ENCODE measurements around the gene HAUS5. TPM values are rescaled to one million over a fixed set of nuclear protein-coding genes. Genes with fewer than 3 reads are reported as not detected.

HAUS5 gene
- total RNA-seq (10 to 100 TPM; 25.5 to 33.9 TPM), polyA plus RNA-seq (ENCODE audit: insufficient read depth, low read depth, low replicate concordance) (24.4 TPM)
- long read RNA-seq, donor 1, full-length matches to known transcripts: 4 of 4 reads
- long read RNA-seq, donor 1, partial matches to known transcripts: 0 of 4 reads
- long read RNA-seq, donor 1, other reads (novel, unspliced or antisense): 0 of 4 reads
- long read RNA-seq, donor 2, full-length matches to known transcripts: 5 of 5 reads
- long read RNA-seq, donor 2, partial matches to known transcripts: 0 of 5 reads
- long read RNA-seq, donor 2, other reads (novel, unspliced or antisense): 0 of 5 reads

- intact Hi-C loops (cut with DNase I; ENCODE audit: low total_unique reads): no loop called here
- Histone ChIP-seq H3K9me3 (no peaks in the 10 kb centered on the region), H3K4me3 (peak within 1 kb of the TSS; percentile 59 to 90), H3K27ac (peak within 1 kb of the TSS in 1 of 2 donors; percentile 9), H3K36me3 (ENCODE audit: low read depth, missing control alignments) (no peaks in the 10 kb centered on the region), H3K27me3 (no peaks in the 10 kb centered on the region), H3K4me1 (peaks cover 6% of the 10 kb centered on the region)
- 0% methylated on average over 12 to 46 of the region's 47 CpGs for WGBS, 2 donors
- peak in 1 of 3 experiments; percentile 46 for TF ChIP-seq CTCF (IDR thresholded peaks at IDR 0.05)
- TF ChIP-seq POLR2A (IDR thresholded peaks at IDR 0.05): no peak
- DNase-seq: peak; percentile 97
These were observed at the start of gene HAUS5 for GRCh38 chr19:35612559-35613321. HAUS5 (plus strand) TSS chr19:35612735; CDS start chr19:35612795, 60 bp downstream.

- Histone ChIP-seq H3K9me3 (no peaks in the 10 kb centered on the region), H3K36me3 (ENCODE audit: low read depth, missing control alignments) (no peaks in the 10 kb centered on the region), H3K27ac (no peak overlapping the region), H3K27me3 (no peaks in the 10 kb centered on the region), H3K4me3 (no peak overlapping the region), H3K4me1 (no peaks in the 10 kb centered on the region)
- TF ChIP-seq POLR2A (IDR thresholded peaks at IDR 0.05): no peak
- no peak for TF ChIP-seq CTCF (IDR thresholded peaks at IDR 0.05)
- intact Hi-C loops (cut with DNase I; ENCODE audit: low total_unique reads): no loop called here
- no peak for DNase-seq
- 71 to 75% methylated on average over 2 of the region's 2 CpGs for WGBS, 2 donors
These were observed 49.8 kb upstream of the HAUS5 start for GRCh38 chr19:35562776-35563175.

- intact Hi-C loops (cut with DNase I; ENCODE audit: low total_unique reads): no loop called here
- Histone ChIP-seq H3K27ac (no peak within 1 kb of the TSS), H3K4me1 (no peaks in the 10 kb centered on the region), H3K27me3 (no peaks in the 10 kb centered on the region), H3K36me3 (ENCODE audit: low read depth, missing control alignments) (no peaks in the 10 kb centered on the region), H3K9me3 (no peaks in the 10 kb centered on the region), H3K4me3 (no peak within 1 kb of the TSS)
- TF ChIP-seq CTCF (IDR thresholded peaks at IDR 0.05): no peak
- TF ChIP-seq POLR2A (IDR thresholded peaks at IDR 0.05): no peak
- WGBS, 2 donors: 75 to 83% methylated on average over 12 to 15 of the region's 15 CpGs
- no peak for DNase-seq
These were observed 49.2 kb upstream of the HAUS5 start, which contains the start of gene ATP4A for GRCh38 chr19:35563207-35563829. ATP4A (minus strand) TSS chr19:35563658; CDS start chr19:35563629, 29 bp downstream.

GRCh38 chr19:35565016-35565856, 47.3 kb upstream of the HAUS5 start:
- H3K4me1 ChIP-seq: peaks cover 6% of the 10 kb centered on the region
- DNase-seq: no peak
- TF ChIP-seq POLR2A (IDR thresholded peaks at IDR 0.05) (no peak), CTCF (IDR thresholded peaks at IDR 0.05) (no peak)
- 69 to 80% methylated on average over 9 to 12 of the region's 12 CpGs for WGBS, 2 donors
- no peaks in the 10 kb centered on the region for H3K27me3 ChIP-seq
- no peak overlapping the region for H3K4me3 ChIP-seq
- H3K27ac ChIP-seq: no peak overlapping the region
- H3K36me3 ChIP-seq (ENCODE audit: low read depth, missing control alignments): no peaks in the 10 kb centered on the region
- intact Hi-C loops (cut with DNase I; ENCODE audit: low total_unique reads): no loop called here
- H3K9me3 ChIP-seq: no peaks in the 10 kb centered on the region

Measured in testis (tissue), 5 donors.